DMS 273 (cell line): ENCODE data around the gene NGDN.
"Not testable (repeated sequence)": the region's sequence is repeated elsewhere in the genome, so short reads cannot be mapped to it uniquely, and the experiment has no call there.

Experiments
- DNase-seq: peaks from one replicate; lab custom pipeline; 2025; ENCODE audit not compliant: unreplicated experiment; lab: John Stamatoyannopoulos, UW

NGDN gene, protein sequence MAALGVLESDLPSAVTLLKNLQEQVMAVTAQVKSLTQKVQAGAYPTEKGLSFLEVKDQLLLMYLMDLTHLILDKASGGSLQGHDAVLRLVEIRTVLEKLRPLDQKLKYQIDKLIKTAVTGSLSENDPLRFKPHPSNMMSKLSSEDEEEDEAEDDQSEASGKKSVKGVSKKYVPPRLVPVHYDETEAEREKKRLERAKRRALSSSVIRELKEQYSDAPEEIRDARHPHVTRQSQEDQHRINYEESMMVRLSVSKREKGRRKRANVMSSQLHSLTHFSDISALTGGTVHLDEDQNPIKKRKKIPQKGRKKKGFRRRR

DNA sequence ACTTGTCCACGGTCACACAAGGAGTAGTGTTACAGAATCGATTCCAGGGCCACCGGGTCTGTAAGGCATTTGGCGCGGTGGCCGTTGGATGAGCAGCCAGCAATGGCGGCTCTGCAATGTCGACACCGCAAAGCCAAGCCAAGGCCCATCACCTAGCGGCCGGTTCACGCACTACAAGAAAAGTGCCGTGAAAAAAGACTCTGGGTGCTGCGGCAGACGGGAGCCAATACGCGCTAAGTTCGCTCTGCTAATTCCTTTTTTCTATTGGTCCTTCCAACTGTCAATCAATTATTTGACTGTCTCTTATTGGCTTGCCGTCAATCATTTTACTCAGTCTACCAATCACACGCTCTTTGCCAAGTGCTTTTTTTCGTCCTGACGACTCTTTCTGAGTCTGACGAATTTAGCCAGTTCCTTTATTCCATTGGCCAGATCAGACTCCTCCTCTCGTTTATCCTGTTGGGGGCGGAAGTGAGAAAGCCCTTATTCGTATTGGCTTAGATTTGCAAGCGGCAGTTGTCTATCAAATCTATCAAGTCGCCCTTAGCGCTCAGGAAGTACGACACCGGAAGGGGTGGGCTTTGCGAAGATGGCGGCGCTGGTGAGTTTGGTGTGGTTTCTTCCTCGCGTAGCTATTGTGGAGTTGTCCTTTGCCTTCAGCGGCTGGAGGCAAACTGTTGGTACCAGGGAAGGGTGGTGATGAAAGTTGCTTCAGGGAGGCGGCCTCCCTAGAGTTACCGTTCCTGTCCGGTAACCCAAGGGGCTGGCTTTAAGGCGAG, at the start of gene NGDN:
Gene NGDN, plus strand, starts transcription at position 577 of the 779 bp plus-strand sequence. Its CDS starts 13 bp downstream, at position 590.
- peak; percentile 100 for DNase-seq

DNA sequence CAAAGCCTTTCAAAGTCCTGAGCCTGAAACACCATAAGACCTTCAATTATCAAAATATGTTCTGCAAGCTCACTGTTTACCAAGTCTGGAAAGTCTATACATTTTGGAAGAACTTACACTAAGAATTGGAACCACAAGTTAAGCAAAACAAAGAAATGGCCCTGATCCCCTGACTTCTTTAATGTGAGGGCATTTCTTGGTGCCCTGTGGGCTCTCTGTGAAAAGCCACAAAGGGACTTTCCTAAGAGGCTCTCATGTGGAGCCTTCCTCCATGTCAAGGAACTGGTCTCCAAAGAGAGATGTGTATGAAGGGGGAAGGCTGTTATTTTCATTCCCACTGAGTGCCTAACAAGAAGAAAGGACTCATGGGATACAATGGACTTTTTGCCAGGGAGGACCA, 47.9 kb upstream of the NGDN start:
- DNase-seq: no peak

DNA sequence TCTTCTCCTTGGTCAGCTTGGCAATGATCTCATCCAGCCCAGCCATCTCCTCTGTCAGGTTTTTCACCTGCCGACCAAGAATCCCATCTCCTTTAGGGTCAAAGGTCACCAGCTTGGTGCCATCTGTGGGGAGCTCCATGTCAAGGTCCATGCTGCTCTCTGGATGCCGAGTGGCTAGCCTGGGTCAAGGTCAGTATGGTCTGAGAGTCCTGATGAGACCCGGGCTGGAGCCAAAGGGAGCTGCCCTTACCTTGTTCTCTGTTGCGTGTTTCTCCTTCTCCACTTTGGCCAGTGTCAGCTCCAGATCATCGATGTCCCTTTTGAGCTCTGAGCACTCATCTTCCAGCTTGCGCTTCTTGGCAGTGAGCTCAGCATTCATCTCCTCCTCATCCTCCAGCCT, 45.8 kb upstream of the NGDN start:
- no peak for DNase-seq

DNA sequence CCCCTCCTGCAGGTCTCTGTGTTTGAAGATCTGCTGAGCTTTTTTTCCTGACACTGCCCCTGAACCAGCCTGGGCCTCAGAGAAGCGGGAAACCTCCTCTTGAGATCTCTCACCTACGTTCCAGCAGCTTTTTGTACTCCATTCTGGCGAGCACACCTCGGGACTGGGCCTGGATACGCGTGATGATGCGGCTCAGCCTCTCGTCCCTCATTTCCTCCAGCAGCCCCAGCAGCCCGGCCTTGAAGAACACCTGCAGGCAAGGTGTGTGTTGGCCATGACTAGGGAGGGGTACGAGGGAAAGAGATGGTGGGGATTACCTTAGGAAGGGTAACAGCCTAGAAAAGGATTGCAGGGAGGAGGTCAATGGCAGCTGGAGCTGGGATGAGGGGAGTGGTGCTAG, 44.3 kb upstream of the NGDN start:
- DNase-seq: no peak

DNA sequence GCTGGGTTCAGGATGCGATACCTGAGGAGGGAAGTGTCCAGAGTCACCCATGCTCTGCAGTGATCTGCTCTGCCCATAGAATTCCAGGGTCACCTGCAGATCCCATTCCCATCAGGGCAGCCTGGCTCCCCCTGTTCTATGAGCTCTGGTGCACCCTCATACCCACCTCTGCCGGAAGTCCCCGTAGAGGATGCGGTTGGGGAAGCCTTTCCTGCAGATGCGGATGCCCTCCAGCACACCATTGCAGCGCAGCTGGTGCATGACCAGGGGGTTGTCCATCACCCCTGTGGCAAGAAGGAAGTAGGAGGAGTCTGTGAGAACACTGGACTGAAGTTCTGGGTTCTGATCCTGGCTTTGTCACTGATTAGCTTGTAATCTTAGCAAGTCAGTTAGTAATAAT, 43.7 kb upstream of the NGDN start:
- DNase-seq: not testable (repeated sequence)

DNA sequence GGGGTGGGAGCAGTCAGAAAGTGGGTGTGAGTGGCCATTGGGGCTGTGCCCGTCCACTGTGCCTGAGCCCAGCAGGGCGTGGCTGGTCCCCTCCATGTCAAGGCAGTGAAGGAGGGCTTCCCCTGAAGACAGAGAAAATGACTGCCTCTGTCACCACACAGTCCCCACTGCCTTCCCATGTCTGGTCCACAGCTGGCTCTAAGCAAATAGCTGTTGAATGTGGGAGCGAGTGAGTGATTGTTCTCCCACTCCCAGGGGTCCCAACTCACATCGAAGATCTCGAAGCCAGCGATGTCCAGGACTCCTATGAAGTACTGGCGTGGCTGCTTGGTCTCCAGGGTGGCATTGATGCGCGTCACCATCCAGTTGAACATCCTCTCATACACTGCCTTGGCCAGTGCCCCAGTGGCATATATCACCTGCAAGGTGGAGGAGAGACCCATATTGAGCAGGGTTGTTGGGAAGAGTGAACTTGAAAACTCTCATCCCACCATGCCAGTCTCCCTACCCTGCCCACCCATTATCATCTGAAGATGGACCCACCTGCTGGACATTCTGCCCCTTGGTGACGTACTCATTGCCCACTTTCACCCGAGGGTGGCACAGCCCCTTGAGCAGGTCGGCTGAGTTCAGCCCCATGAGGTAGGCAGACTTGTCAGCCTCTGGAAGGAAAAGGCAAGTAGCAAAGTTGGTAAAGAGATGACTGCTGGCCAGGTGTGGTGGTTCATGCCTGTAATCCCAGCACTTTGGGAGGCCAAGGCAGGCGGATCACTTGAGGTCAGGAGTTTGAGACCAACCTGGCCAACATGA, 40.6 kb upstream of the NGDN start:
- no peak for DNase-seq

DNA sequence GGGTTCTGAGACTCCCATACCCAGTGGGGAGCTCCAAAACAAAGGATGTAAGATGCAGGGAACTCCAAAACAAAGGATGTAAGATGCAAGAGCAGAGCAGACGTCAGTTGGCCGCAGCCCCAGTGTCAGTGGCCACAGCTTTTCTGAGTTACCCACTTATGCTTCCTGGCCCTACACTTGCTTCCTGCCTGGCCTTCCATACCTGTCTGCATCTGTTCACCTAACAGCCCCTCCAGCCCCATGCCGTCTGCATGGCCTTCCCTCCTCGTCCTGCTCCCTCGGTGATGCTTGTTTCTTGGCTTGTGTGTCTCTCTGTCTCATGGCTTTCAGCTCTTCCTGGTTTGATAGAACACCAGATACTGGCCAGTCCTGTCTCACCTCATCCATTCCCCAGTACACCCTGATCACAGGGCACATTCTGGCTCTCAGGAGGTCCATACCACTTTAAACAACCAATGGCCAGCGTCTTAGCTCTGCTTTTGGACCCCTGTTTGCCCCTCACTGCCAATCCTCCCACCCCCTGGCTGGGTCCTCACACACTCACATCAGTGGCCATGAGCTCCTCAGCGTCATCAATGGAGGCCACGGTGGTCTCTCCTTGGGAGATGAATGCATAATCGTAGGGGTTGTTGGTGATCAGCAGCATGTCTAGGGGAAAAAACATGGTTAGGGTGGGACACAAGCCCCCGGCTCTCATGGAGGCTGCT, 39.3 kb upstream of the NGDN start:
- DNase-seq: no peak

DNA sequence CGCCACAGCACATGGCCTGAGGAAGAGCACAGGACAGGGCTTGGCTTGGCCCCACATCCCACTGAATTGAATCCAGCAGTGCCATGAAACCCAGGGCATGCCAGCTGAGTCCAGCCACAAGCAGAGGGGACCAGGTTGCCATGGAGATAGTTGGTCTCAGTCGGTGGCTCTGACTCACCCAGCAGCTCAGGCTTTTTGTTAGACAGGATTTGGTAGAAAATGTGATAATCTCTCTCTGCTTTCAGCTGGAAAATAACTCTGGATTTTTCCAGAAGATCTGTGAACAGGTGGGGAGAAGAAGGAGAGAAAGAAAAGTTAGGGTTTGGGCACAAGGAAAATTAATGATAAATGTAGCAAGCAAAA, 38.8 kb upstream of the NGDN start:
- peak; percentile 32 for DNase-seq

DNA sequence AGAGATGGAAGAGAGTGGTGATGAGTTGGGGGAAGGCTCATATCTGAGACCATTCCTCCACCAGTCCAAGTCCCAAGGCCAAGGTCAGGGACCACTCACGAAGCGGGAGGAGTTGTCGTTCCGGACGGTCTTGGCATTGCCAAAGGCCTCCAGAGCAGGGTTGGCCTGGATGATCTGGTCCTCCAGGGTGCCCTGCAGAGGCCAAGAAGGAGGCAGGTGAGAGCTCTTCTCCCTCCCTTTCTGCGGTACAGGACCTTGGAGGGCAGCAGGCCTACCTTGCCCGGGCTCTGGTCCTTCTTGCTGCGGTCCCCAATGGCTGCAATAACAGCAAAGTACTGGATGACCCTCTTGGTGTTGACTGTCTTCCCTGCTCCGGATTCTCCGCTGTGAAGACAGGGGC, 38.0 kb upstream of the NGDN start:
- no peak for DNase-seq

DNA sequence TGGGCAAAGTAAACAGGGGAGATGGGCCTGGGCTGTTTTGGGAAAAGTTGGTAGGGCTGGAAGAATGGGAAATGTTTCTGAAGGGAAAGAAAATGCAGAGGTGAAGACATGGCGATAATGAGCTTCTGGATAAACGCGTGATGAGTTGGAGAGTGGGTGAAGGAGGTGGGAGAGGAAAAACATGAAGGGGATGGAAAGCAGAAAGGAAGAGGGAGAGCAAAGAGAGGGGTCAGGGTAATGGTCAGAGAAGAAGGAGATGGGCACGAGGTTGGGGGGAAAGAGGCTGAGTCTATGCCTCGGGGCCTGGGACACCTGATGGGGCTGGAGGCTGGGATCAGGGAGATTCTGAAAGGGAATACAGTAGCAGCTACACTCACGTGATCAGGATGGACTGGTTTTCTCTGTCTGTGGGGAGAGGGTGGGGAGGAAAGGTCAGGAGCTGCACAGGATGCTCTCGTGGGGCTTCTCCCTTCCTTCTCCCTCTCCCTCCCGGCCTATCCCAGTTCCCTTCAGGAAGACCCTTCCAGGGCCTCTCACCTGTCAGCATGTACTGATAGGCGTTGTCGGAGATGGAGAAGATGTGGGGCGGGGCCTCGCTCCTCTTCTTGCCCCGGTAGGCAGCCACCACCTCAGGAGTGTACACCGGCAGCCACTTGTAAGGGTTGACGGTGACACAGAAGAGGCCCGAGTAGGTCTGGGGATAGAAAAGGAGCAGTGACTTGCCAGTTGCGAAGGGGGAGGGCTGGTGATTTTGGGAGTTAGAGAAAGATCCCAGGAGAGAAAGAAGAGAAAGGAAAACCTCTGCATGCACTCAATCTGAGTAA, 37.2 kb upstream of the NGDN start:
- no peak for DNase-seq

DNA sequence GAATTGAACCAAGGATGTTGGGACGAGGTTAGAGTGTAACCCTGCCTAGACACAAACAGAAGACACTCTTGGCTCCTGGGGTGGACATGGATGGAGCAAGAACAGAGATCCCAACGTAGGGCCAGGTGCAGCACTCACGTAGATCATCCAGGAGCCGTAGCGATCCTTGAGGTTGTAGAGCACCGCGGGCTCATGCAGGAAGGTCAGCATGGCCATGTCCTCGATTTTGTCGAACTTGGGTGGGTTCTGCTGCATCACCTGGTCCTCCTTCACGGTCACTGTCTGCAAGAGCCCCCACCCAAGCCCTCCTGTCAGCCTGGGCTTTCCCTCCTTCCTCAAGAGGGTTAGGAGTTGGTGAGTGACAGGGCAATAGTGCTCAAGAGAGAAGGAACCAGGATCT, 36.6 kb upstream of the NGDN start:
- DNase-seq: no peak

DNA sequence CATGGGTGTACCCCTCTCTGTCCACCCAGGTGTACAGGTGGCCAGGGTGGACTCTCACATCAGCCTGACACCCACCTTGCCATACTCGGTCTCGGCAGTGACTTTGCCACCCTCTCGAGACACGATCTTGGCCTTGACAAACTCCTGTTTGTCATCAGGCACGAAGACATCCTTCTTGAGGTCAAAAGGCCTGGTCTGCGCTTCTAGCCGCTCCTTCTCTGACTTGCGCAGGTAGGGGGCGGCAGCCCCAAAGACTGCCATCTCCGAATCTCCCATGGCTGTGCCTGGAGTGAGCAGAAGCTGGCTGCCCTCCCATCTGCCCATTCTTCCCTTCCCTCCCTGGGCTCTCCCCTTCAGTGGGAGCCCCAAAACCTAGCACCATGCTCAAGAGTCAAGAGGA, 36.0 kb upstream of the NGDN start:
- DNase-seq: no peak

DNA sequence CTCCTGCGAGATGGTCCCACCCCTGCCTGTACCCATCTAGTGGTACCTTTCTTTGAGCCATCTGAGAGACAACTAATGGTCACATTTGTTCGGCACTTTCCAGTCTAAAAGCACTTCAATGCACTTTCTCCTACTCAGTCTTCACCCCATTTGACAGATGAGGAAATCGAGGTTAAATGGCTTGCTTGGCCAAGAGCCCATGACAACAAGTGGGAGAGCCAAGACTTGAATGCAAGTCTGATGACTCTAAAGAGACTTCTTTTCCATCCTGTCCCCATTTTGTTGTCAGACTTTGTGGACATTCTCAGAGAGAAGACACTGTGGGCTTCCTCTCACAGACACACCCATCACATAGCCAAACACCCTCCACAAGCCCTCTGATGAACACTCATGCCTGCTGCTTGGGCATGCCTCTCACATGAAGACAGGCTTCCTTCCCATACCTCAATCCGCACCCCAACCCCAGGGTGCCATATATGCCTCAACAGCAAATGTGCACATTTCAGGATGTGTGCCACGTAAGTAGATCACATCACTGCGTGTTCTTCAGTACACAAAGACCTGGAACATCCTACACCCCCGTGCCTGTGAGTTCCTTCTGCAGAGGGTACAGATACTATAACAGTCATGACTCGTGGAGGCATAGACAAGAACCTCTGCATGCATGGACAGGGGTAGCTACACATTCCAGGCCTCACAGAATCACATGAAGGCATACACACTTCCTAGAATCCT, 34.8 kb upstream of the NGDN start:
- no peak for DNase-seq

DNA sequence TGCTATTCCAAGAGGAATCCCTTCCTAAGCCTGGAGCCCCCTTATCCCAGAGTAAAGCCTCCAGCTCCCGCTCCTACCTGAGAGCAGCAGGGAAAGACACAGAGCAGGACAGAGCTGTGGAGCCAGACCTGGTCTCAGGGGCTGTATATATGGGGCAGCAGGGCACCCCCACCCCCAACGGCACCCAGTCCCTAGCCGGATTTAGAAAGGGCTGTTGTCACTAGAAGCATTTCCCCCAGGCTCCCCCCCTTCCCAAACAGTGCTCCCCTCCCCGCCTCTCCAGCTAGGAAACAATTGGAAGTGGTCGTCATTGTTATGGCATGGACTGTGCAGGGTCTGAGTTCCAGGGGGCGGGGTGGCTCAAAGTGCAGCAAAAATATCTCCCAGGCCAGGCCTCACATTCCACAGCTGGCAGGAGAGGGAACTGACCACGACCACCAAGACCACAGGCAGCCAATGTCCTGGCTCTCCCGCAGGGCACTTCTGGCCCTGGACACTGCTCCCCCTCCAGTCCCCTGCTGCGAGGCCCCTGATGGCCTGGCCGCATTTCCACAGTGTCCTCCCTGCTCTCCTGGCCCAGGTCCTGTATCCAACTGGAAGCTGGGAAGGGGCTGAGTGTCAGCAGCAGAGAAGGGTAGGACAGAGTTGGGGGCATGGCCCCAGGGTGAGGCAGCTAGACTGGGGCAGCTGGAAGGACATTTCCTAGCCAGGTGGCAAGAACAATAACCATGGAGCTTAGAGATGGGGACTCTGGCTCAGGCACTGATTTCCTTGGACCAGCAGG, 33.8 kb upstream of the NGDN start, which contains the start of gene MYH7:
Gene MYH7, minus strand, starts transcription at position 118 of the 784 bp plus-strand sequence. CDS start 1,928 bp downstream, outside the sequence.
- no peak for DNase-seq

DNA sequence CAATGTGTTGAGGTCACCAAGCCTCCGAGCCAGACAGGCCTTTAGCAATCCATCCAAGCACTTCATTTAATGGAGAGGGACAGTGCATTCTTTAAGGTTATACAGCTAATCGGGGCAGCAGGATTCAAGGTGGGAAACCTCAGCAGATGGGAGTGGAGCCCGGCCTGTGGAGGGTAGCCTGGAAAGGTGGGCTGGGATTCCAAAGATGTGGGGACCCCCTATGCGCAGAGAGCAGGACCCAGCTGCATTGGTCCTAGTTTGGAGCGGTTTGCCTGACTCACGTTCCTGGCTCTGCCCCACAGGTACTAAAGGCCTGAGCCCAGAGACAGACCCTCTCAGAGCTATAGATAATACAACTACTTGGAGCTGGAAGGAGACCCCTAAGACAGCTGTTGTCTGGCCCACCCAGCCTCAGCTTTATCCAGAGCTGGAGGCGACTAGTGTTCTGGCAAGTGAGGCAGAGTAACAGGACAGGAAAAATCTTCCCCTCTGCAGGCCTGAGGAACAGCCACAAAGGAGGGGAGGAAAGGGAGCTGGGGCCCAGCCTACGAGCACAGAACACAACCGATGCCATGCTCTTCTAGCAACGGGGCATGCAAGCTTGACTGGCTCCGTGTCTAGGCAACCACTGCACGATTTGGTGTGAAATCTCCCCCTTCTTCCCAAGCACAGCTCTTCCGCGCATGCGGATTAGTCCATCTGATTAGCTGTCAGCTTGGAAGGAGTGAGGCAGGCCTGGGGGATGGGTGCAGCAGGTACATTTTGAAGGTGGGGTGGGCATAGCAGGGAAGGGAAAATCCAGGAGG, 33.0 kb upstream of the NGDN start:
- DNase-seq: no peak

DNA sequence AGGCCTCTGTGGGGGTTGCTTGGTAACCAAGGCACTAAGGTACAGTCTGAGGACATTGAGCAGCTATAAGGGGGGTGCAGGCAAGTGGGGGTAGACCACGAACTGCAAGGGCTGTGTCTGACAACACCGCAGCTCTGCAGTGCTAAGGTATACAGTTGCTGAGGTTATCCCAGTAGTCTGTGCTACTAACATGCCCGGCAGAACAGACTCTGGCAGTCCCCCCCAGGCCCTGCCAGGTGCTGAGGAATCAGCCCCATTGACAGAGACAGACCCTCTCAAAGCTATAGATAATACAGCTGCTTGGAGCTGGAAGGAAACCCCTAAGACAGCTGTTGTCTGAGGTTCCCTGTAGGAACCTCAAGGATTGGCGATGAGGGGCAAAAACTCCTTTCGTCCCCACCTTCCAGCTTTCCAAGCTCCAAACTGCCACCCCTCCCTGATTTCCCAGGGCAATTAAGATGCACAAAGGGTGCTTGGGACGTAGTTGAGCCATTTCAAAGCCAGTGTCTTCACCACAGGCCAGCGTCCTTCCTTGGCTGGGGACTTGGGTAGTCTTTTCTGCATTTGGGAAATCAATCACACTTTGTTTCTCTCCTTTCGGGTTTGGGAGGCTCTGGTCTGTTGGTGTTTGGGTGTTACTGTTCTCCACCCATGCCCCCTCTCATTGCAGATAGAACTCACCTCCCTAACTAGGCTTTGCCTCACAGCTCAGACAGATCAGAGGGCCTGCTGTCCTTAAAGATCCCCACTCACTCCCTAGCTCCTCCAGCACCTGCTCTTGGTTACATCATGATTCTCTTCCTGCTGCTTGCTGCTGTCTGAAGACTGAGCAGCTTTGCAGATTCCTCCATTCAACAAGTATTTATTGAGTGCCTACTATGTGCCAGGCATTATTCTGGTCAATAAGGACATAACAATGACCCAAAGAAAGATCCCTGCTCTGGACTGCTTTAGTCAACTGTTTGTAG, 32.1 kb upstream of the NGDN start:
- no peak for DNase-seq
